Measurements from ENCODE around the gene EHMT1.
A peak's percentile ranks its signal among the peaks of the same experiment; 100 is the strongest.

DNA sequence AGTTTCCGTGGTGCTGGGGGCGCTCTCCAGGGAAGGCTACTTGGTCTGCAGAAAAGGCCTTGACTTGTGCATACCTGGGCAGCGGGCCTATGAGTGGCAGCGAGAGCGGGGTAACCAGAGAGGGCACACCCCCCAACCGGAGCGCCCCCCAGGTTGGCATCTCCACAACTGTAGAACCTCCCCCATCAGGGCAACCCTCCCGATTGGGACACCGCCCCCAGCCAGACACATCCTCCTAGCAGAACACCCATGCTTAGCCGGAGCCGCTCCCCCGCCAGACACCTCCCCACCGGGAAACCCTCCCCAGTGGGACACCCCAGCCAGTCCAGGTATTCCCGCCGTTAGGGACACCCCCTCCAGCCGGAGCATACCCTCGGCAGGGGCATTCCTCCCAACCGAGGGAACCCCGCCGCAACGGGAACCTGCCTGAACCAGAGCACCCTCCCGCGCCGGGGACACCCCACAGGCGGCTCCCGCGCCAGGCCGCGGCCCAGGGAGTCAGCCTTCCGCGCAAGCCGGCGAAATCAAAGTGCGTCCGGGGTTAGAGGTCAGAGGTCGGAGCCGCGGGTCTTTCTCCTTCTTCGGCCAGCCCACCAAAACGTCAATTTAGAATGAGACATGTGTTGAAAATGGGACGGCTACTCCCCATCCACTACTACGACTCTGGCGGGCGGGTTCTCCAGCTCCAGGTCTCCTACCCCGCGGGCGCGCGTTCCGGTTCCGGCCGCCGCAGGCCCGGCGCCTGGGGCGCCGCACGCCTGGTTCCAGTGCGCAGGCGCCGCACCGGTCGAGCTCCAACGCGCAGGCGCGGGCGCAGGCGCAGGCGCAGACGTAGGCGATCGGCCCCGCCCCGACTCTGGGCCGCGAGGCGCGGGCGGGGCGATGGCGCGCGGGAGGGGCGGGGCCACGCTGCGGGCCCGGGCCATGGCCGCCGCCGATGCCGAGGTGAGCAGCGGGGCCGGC lies at the start of gene EHMT1:
- TF ChIP-seq TAF1 (IDR thresholded peaks at IDR 0.05; ENCODE audit: borderline replicate concordance, low read depth, low read length) (0 out of 2 replicates have a peak, but pooled peaks have one; percentile 50), POLR2AphosphoS5 (IDR thresholded peaks at IDR 0.05; ENCODE audit: low read length) (peak; percentile 37; the same call in 1 of the 2 replicates), GABPA (IDR thresholded peaks at IDR 0.05; ENCODE audit: low read depth) (peak; percentile 93)

Data from GM12878 (cell line).